D721Med (cell line): ENCODE results near the gene PDCD2L.

Experiments
- DNase-seq: peaks from one replicate; pipeline ENCODE4 v3.0.0; 2011; ENCODE audit warnings: low spot score; ENCODE audit not compliant: insufficient read length
- FAIRE-seq: peaks from 2 replicates; lab custom pipeline; 2011; peaks lifted over from hg19 to GRCh38; lab: Jason Lieb, UNC
- TF ChIP-seq, protein P1 (sequence below): IDR thresholded peaks from 2 replicates; pipeline ENCODE4 v1.5.1; 2012; ENCODE audit warnings: mild to moderate bottlenecking, control low read depth; ENCODE audit not compliant: insufficient read depth; ENCODE audit errors: missing control alignments

The PDCD2L gene

DNA sequence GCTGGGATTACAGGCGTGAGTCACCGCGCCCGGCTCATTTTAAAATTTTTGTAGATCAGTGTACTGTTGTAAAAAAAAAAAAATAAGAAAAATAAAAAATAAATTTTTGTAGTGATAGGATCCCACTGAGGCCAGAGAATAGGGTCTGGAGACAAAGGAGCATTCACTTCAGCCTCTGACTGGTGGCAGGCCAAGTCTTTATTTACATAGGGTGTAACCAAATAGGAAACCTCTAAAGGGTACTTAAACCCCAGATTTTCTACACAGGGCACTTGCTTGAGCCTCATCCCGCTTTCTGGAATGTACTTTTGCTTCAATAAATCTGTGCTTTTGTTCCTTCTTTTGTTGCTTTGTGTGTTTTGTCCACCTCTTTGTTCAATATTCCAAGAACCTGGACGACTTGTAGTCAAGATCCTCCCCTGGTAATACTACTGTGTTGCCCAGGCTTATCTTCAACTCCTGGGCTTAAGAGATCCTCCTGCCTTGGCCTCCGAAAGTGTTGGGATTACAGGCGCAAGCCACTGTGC is 2.1 kb upstream of the PDCD2L start:
- FAIRE-seq: no peak
- no peak for DNase-seq
- TF ChIP-seq, protein P1, sequence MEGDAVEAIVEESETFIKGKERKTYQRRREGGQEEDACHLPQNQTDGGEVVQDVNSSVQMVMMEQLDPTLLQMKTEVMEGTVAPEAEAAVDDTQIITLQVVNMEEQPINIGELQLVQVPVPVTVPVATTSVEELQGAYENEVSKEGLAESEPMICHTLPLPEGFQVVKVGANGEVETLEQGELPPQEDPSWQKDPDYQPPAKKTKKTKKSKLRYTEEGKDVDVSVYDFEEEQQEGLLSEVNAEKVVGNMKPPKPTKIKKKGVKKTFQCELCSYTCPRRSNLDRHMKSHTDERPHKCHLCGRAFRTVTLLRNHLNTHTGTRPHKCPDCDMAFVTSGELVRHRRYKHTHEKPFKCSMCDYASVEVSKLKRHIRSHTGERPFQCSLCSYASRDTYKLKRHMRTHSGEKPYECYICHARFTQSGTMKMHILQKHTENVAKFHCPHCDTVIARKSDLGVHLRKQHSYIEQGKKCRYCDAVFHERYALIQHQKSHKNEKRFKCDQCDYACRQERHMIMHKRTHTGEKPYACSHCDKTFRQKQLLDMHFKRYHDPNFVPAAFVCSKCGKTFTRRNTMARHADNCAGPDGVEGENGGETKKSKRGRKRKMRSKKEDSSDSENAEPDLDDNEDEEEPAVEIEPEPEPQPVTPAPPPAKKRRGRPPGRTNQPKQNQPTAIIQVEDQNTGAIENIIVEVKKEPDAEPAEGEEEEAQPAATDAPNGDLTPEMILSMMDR: no peak

DNA sequence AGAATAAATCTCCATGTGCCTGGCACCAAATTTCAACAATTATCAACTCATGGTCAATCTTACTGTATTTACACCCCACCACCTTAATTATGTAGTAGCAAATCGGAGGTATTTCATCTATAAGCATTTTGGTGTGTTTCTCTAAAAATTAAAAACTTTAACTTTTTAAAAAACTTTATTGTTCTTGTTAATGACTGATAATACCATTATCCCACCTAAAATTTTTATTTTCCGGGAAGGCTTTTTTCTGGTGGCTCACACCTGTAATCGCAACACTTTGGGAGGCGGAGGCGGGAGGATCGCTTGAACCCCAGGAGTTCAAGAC is 453 bp upstream of the PDCD2L start:
- TF ChIP-seq, protein P1: no peak
- DNase-seq (no peak), FAIRE-seq (no peak)

DNA sequence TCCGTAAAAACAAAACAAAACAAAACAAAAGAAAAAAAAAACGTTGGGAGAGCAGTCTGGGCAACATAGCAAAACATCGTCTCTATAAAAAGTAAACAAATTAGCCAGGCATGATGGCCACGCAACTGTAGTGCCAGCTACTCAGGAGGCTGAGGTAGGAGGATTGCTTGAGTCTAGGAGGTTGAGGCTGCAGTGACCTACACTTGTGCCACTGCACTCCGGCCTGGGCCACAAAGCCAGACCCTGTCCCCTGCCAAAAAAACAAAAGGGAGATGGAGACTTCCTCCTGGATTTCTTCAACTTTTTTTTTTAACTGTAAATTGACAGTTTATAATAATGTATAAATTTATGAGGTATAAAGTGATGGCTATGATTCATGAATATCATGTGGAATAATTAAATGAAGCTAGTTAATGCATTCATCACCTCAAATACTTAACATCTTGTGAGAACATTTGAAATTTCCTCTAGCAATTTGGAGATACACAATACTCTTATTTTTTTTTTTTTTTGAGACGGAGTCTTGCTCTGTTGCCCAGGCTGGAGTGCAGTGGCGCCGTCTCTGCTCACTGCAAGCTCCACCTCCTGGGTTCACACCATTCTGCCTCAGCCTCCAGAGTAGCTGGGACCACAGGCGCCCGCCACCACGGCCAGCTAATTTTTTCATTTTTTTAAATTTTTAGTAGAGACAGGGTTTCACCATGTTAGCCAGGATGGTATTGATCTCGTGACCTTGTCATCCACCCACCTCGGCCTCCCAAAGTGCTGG is 1.9 kb downstream of the PDCD2L start:
- no peak for DNase-seq
- TF ChIP-seq, protein P1: no peak
- no peak for FAIRE-seq

DNA sequence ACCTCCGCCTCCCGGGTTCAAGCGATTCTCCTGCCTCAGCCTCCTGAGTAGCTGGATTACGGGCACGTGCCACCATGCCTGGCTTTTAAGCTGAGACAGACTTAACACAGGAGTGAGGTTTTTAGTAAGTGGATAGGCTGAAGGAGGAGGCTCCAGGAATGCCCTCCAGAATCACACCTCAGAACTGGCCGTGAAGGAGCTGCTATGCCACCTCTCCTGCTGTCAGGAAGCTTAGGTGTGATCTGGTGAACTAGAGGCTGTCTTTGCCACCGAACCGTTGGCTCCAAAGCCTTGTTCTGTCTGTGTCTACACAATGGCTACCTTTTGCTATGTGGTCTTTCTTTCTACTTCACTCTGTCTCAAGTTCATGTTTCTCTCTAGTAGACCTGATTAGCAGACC is 4.2 kb downstream of the PDCD2L start:
- DNase-seq (no peak), FAIRE-seq (no peak)
- TF ChIP-seq, protein P1: no peak

DNA sequence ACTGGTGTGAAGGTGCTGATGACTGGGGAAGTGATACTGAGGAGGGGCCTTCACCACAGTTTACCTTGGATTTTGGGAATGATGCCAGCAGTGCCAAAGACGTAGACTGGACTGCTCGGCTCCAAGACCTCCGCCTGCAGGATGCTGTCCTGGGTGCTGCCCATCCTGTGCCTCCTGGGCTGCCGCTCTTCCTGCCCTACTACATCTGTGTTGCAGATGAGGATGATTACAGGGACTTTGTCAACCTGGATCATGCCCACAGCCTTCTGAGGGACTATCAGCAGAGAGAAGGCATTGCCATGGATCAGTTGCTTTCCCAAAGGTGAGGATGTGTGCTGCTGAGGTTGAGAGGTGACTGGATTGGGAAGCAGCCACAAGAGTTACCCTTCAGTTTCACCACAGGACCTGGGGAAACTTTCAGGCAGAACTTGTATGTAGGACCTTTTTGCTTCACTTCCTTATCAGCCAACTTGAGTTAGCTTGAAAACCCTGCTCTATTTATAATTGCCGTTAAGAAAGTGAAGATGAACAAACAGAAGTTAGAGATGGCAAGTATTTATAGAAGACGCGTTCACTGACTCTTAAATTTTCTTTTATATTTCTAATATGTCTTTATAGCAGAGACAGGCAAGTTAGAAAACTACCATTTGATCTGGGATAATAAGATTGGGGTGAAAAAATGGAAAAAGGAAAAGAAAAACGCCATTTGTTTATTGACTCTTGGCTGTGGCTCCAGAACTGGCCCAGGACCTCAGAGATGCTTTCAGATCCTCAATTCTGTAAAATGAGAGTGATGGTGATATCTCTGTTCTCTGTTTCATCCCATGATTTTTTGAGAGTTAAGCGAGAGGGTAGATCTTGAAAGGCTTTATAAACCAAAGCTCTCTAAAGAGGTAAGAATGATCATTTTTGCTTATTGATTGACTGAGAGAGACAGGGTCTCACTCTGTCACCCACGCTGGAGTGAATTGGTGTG is 5.3 kb downstream of the PDCD2L start:
- no peak for FAIRE-seq
- TF ChIP-seq, protein P1: no peak
- no peak for DNase-seq

DNA sequence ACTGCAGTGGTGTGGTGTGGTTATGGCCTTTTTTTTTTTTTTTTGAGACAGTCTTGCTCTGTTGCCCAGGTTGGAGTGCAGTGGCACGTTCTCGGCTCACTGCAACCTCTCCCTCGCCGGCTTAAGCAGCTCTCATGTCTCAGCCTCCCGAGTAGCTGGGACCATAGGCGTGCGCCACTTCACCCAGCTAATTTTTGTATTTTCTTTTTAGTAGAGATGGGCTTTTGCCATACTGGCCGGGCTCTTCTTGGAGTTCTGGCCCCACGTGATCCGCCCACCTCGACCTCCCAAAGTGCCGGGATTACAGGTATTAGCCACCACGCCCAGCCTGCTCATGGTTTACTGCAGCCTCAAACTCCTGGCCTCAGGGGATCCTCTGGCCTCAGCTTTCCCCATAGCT is 7.0 kb downstream of the PDCD2L start:
- FAIRE-seq: no peak

More for the DNA sequence above, 7.0 kb downstream of the PDCD2L start:
- no peak for DNase-seq
- TF ChIP-seq, protein P1: no peak
